Putamen (tissue), 1 donor: ENCODE results near the gene GALNT14.
"Not testable (repeated sequence)": the region's sequence is repeated elsewhere in the genome, so short reads cannot be mapped to it uniquely, and the experiment has no call there.

Experiments used
- DNase-seq: peaks from one replicate; pipeline ENCODE4 v3.0.0-alpha.2; 2016; ENCODE audit warnings: low spot score

The GALNT14 gene

GRCh38 chr2:31138037-31138962 lies at the start of gene GALNT14:
Gene GALNT14, minus strand, starts transcription at chr2:31138440. Its CDS starts 354 bp downstream, at chr2:31138086.
- DNase-seq = peak; percentile 25

GRCh38 chr2:31187166-31187565 lies 48.9 kb upstream of the GALNT14 start:
- no peak for DNase-seq

- not testable (repeated sequence) for DNase-seq
These were observed 45.7 kb upstream of the GALNT14 start for GRCh38 chr2:31183973-31184372.

GRCh38 chr2:31176742-31177141 lies 38.5 kb upstream of the GALNT14 start:
- no peak for DNase-seq

GRCh38 chr2:31171142-31171541 lies 32.9 kb upstream of the GALNT14 start:
- no peak for DNase-seq

GRCh38 chr2:31170071-31170698 lies 31.9 kb upstream of the GALNT14 start:
- peak; percentile 55 for DNase-seq

GRCh38 chr2:31168291-31168690 lies 30.1 kb upstream of the GALNT14 start:
- no peak for DNase-seq

GRCh38 chr2:31166925-31167324 lies 28.7 kb upstream of the GALNT14 start:
- no peak for DNase-seq

GRCh38 chr2:31163011-31163539 lies 24.8 kb upstream of the GALNT14 start:
- DNase-seq = no peak

GRCh38 chr2:31161637-31162036 lies 23.4 kb upstream of the GALNT14 start:
- no peak for DNase-seq

GRCh38 chr2:31151501-31151900 lies 13.3 kb upstream of the GALNT14 start:
- no peak for DNase-seq

GRCh38 chr2:31150120-31150670 lies 12.0 kb upstream of the GALNT14 start:
- DNase-seq = no peak

- no peak for DNase-seq
These were observed 10.3 kb upstream of the GALNT14 start for GRCh38 chr2:31148514-31148913.

- no peak for DNase-seq
These were observed 9.4 kb upstream of the GALNT14 start for GRCh38 chr2:31147645-31148044.

GRCh38 chr2:31142110-31142509 lies 3.9 kb upstream of the GALNT14 start:
- DNase-seq = no peak

- no peak for DNase-seq
These were observed 3.3 kb upstream of the GALNT14 start for GRCh38 chr2:31141443-31142085.

- no peak for DNase-seq
These were observed 1.9 kb upstream of the GALNT14 start for GRCh38 chr2:31140151-31140550.

- DNase-seq = no peak
These were observed 1.4 kb upstream of the GALNT14 start for GRCh38 chr2:31139671-31140070.

- no peak for DNase-seq
These were observed 816 bp downstream of the GALNT14 start for GRCh38 chr2:31137211-31138036.

GRCh38 chr2:31136732-31137131 lies 1.5 kb downstream of the GALNT14 start:
- no peak for DNase-seq

GRCh38 chr2:31136000-31136399 lies 2.2 kb downstream of the GALNT14 start:
- no peak for DNase-seq
